BLaER1 (cell line): ENCODE data around the gene AP2B1.
A peak's percentile ranks its signal among the peaks of the same experiment; 100 is the strongest.

ENCODE experiments used
- H3K27ac ChIP-seq: shearing (Covaris generic); formaldehyde crosslinking; 2 replicates; pipeline ENCODE4 v1.8.1; 2022
- H3K27me3 ChIP-seq: shearing (Covaris generic); formaldehyde crosslinking; 2 replicates; pipeline ENCODE4 v1.8.1; 2022
- H3K36me3 ChIP-seq: shearing (Covaris generic); formaldehyde crosslinking; 2 replicates; pipeline ENCODE4 v1.8.1; 2022
- H3K4me1 ChIP-seq: shearing (Covaris generic); formaldehyde crosslinking; 2 replicates; pipeline ENCODE4 v1.8.1; 2022
- H3K4me2 ChIP-seq: shearing (Covaris generic); formaldehyde crosslinking; 2 replicates; pipeline ENCODE4 v1.8.1; 2022
- H3K4me3 ChIP-seq: shearing (Covaris generic); formaldehyde crosslinking; 2 replicates; pipeline ENCODE4 v1.8.1; 2022
- H3K9ac ChIP-seq: shearing (Covaris generic); formaldehyde crosslinking; 2 replicates; pipeline ENCODE4 v1.8.1; 2022
- H3K9me3 ChIP-seq: shearing (Covaris generic); formaldehyde crosslinking; 2 replicates; pipeline ENCODE4 v1.8.1; 2022
- H4K20me1 ChIP-seq: shearing (Covaris generic); formaldehyde crosslinking; 2 replicates; pipeline ENCODE4 v1.8.1; 2022
- Cebpa-rat ChIP-seq: shearing (Covaris generic); IDR thresholded peaks from 2 replicates; pipeline ENCODE4 v1.8.1; 2022

The AP2B1 gene

GRCh38 chr17:35587074-35587961 is at the start of gene AP2B1:
AP2B1 (plus strand) TSS chr17:35587322; CDS start chr17:35594031, 6,709 bp downstream.
- peak within 1 kb of the TSS; percentile 90 for H3K4me3 ChIP-seq
- peak within 1 kb of the TSS; percentile 93 for H3K9ac ChIP-seq
- H3K4me2 ChIP-seq, result peak within 1 kb of the TSS; percentile 93
- no peaks in the 10 kb centered on the region for H3K9me3 ChIP-seq
- no peaks in the 10 kb centered on the region for H3K27me3 ChIP-seq
- no peak for TF ChIP-seq Cebpa-rat
- peaks cover 5% of the 10 kb centered on the region; the same call in 1 of the 2 replicates for H3K36me3 ChIP-seq
- peak within 1 kb of the TSS; percentile 91 for H3K27ac ChIP-seq
- H4K20me1 ChIP-seq, result peaks cover 38% of the 10 kb centered on the region
- peaks cover 24% of the 10 kb centered on the region for H3K4me1 ChIP-seq

- peaks cover 55% of the 10 kb centered on the region for H3K4me1 ChIP-seq
- no peak within 1 kb of the TSS for H3K4me3 ChIP-seq
- H3K9ac ChIP-seq, result peak within 1 kb of the TSS; percentile 25; the same call in 1 of the 2 replicates
- H3K27ac ChIP-seq, result peak within 1 kb of the TSS; percentile 37; the same call in 1 of the 2 replicates
- H3K4me2 ChIP-seq, result peak within 1 kb of the TSS; percentile 61
- H3K36me3 ChIP-seq, result no peaks in the 10 kb centered on the region
- no peaks in the 10 kb centered on the region for H4K20me1 ChIP-seq
- H3K27me3 ChIP-seq, result no peaks in the 10 kb centered on the region
- no peak for TF ChIP-seq Cebpa-rat
- no peaks in the 10 kb centered on the region for H3K9me3 ChIP-seq
Observed at GRCh38 chr17:35537601-35538141, 49.5 kb upstream of the AP2B1 start, which contains the start of gene SLFN12L. SLFN12L (minus strand) TSS chr17:35537678; CDS start chr17:35522364, 15,314 bp downstream.

GRCh38 chr17:35539659-35540026 is 47.5 kb upstream of the AP2B1 start:
- no peaks in the 10 kb centered on the region for H3K9me3 ChIP-seq
- H3K27me3 ChIP-seq, result no peaks in the 10 kb centered on the region
- peak overlapping the region; percentile 81 for H3K4me2 ChIP-seq
- peak overlapping the region; percentile 8; the same call in 1 of the 2 replicates for H3K4me3 ChIP-seq
- H3K27ac ChIP-seq, result peak overlapping the region; percentile 94
- no peak for TF ChIP-seq Cebpa-rat
- no peaks in the 10 kb centered on the region for H3K36me3 ChIP-seq
- peak overlapping the region; percentile 51 for H3K9ac ChIP-seq
- H4K20me1 ChIP-seq, result no peaks in the 10 kb centered on the region
- H3K4me1 ChIP-seq, result peaks cover 72% of the 10 kb centered on the region

GRCh38 chr17:35540589-35541404 is 46.3 kb upstream of the AP2B1 start:
- Histone ChIP-seq H3K9me3 (no peaks in the 10 kb centered on the region), H4K20me1 (no peaks in the 10 kb centered on the region), H3K36me3 (no peaks in the 10 kb centered on the region), H3K4me1 (peaks cover 74% of the 10 kb centered on the region), H3K9ac (peak overlapping the region; percentile 81), H3K27me3 (no peaks in the 10 kb centered on the region), H3K4me2 (peak overlapping the region; percentile 81), H3K27ac (peak overlapping the region; percentile 94), H3K4me3 (peak overlapping the region; percentile 62)
- no peak for TF ChIP-seq Cebpa-rat

DNA sequence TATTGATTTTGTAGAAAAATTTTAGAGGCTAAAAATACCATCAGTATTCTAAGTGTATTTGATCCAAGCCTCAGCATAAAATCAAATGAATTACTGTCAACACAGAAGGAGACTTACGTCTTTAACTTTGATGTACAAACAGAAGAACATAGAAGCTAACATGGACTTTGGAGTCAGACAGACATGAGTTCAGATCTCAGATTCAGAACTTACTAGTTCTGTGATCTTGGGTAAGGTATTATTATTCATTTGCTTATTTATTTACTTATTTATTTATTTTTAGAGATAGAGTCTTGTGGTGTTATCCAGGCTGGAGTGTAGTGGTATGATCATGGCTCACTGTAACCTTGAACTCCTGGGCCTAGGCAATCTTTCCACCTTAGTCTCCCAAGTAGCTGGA is 45.7 kb upstream of the AP2B1 start:
- Histone ChIP-seq H3K4me2 (peak overlapping the region; percentile 81), H3K9me3 (no peaks in the 10 kb centered on the region), H3K4me1 (peaks cover 74% of the 10 kb centered on the region), H4K20me1 (no peaks in the 10 kb centered on the region), H3K27me3 (no peaks in the 10 kb centered on the region), H3K36me3 (no peaks in the 10 kb centered on the region), H3K27ac (peak overlapping the region; percentile 94), H3K9ac (peak overlapping the region; percentile 81), H3K4me3 (peak overlapping the region; percentile 62)
- TF ChIP-seq Cebpa-rat, result no peak

- no peaks in the 10 kb centered on the region for H3K9me3 ChIP-seq
- peak overlapping the region; percentile 94 for H3K27ac ChIP-seq
- H3K36me3 ChIP-seq, result no peaks in the 10 kb centered on the region
- H4K20me1 ChIP-seq, result no peaks in the 10 kb centered on the region
- peak overlapping the region; percentile 81 for H3K4me2 ChIP-seq
- H3K9ac ChIP-seq, result peak overlapping the region; percentile 81
- peaks cover 59% of the 10 kb centered on the region for H3K4me1 ChIP-seq
- peak overlapping the region; percentile 25 for H3K4me3 ChIP-seq
- H3K27me3 ChIP-seq, result no peaks in the 10 kb centered on the region
- no peak for TF ChIP-seq Cebpa-rat
Observed at GRCh38 chr17:35542990-35543389, 44.1 kb upstream of the AP2B1 start.

DNA sequence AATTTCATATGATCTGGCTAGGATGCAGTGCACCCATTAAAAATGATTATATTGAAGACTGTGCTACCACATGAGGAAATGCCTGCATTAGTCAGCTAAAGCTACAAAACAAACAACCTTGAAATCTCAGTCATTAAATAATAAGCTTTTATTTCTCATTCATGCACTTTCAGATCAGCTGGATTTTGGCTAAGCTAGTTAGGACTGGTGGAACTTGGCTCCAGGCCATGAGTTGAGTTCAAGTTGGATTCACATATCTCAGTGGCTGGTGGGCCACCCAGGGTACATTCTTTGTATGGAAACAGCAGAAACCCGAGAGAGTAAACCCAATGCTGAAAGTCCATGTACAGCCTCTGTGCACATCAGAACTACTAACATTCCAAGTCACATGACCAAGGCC is 43.3 kb upstream of the AP2B1 start:
- H3K27me3 ChIP-seq, result no peaks in the 10 kb centered on the region
- H4K20me1 ChIP-seq, result no peaks in the 10 kb centered on the region
- H3K4me2 ChIP-seq, result peak overlapping the region; percentile 81
- TF ChIP-seq Cebpa-rat, result no peak
- peak overlapping the region; percentile 81 for H3K9ac ChIP-seq
- no peaks in the 10 kb centered on the region for H3K36me3 ChIP-seq
- H3K27ac ChIP-seq, result peak overlapping the region; percentile 94
- no peaks in the 10 kb centered on the region for H3K9me3 ChIP-seq
- H3K4me1 ChIP-seq, result peaks cover 50% of the 10 kb centered on the region
- peak overlapping the region; percentile 25; the same call in 1 of the 2 replicates for H3K4me3 ChIP-seq

GRCh38 chr17:35545150-35545549 is 42.0 kb upstream of the AP2B1 start:
- Histone ChIP-seq H3K36me3 (no peaks in the 10 kb centered on the region), H3K9me3 (no peaks in the 10 kb centered on the region), H3K9ac (no peak overlapping the region), H3K27ac (0 out of 2 replicates have a peak overlapping the region, but pooled peaks have one; percentile 94), H3K4me1 (peaks cover 39% of the 10 kb centered on the region), H3K4me3 (no peak overlapping the region), H3K27me3 (no peaks in the 10 kb centered on the region), H4K20me1 (no peaks in the 10 kb centered on the region), H3K4me2 (no peak overlapping the region)
- no peak for TF ChIP-seq Cebpa-rat

GRCh38 chr17:35546487-35546886 is 40.6 kb upstream of the AP2B1 start:
- no peak overlapping the region for H3K4me2 ChIP-seq

More at GRCh38 chr17:35546487-35546886, 40.6 kb upstream of the AP2B1 start:
- TF ChIP-seq Cebpa-rat, result no peak
- no peak overlapping the region for H3K4me3 ChIP-seq
- no peaks in the 10 kb centered on the region for H4K20me1 ChIP-seq
- H3K9me3 ChIP-seq, result no peaks in the 10 kb centered on the region
- peaks cover 31% of the 10 kb centered on the region for H3K4me1 ChIP-seq
- no peak overlapping the region for H3K9ac ChIP-seq
- no peaks in the 10 kb centered on the region for H3K36me3 ChIP-seq
- no peaks in the 10 kb centered on the region for H3K27me3 ChIP-seq
- H3K27ac ChIP-seq, result no peak overlapping the region
